Left lung (tissue), 10 donors: ENCODE measurements around the gene JAM3. TPM values are rescaled to one million over a fixed set of nuclear protein-coding genes. Genes with fewer than 3 reads are reported as not detected.

Experiments used
- ATAC-seq: fragments of 200-7000 bp; cut with Tn5 transposase; one replicate; pipeline ENCODE4 v1.9.1; 2020; ENCODE audit warnings: moderate library complexity
- DNase-seq, 4 donors: peaks; one replicate each; pipeline ENCODE4 v3.0.0-alpha.2; 2013 to 2020
- H3K27ac ChIP-seq, 2 donors: fragments of 200-600 bp; sonication (generic) in 1 of 2; one replicate each; pipeline versions ENCODE4 v1.5.0 to v1.8.0; 2020 to 2021
- H3K27me3 ChIP-seq, 2 donors: fragments of 200-600 bp; sonication (generic) in 1 of 2; one replicate each; pipeline versions ENCODE4 v1.5.0 to v1.8.0; 2020 to 2021
- H3K36me3 ChIP-seq, 2 donors: fragments of 200-600 bp; sonication (generic) in 1 of 2; one replicate each; pipeline versions ENCODE4 v1.5.0 to v1.8.0; 2020 to 2021
- H3K4me1 ChIP-seq, 2 donors: fragments of 200-600 bp; one replicate each; pipeline ENCODE4 v1.8.0; 2021
- H3K4me3 ChIP-seq, 2 donors: fragments of 200-600 bp; sonication (generic) in 1 of 2; one replicate each; pipeline versions ENCODE4 v1.5.0 to v1.8.0; 2020 to 2021; ENCODE audit warnings: mild to moderate bottlenecking in 1 of 2
- H3K9me3 ChIP-seq, 2 donors: fragments of 200-600 bp; sonication (generic) in 1 of 2; one replicate each; pipeline versions ENCODE4 v1.5.0 to v1.8.0; 2020 to 2021
- intact Hi-C, 2 donors: fragments of 100-400 bp; cut with DNase I; formaldehyde crosslinking; loops; one replicate each; pipeline versions ENCODE4 v1.11.2 to v1.14.2; 2022
- polyA plus RNA-seq, 6 donors: library from polyadenylated mRNA; unstranded; fragments of 120-200 nt; gene quantifications; one replicate each; pipeline ENCODE4 v1.2.1, GENCODE V29; 2013; ENCODE audit not compliant: insufficient read length in 6 of 6
- total RNA-seq, 2 donors: library from RNA; stranded (reverse); fragmentation: NEBNext Ultra II Directional; extraction: Animal tissue kit (Norgen Biotek cat#: 25700); gene quantifications; one replicate each; pipeline ENCODE4 v1.2.1, GENCODE V29; 2021
- TF ChIP-seq, protein P1 (sequence below), 2 donors: fragments of 200-600 bp; sonication (generic) in 1 of 2; IDR thresholded peaks; one replicate each; pipeline versions ENCODE4 v1.5.0 to v1.8.0; 2021; ENCODE audit warnings: antibody characterized with exemption in 2 of 2
- donor health status: DM: no; HTN: yes; CAD: no.
- donor health status: DM: no; HTN: no; CAD: no.

Gene JAM3
- total and polyA plus RNA-seq, 8 donors, result 29.4 to 85.4 (median 73.0) TPM

DNA sequence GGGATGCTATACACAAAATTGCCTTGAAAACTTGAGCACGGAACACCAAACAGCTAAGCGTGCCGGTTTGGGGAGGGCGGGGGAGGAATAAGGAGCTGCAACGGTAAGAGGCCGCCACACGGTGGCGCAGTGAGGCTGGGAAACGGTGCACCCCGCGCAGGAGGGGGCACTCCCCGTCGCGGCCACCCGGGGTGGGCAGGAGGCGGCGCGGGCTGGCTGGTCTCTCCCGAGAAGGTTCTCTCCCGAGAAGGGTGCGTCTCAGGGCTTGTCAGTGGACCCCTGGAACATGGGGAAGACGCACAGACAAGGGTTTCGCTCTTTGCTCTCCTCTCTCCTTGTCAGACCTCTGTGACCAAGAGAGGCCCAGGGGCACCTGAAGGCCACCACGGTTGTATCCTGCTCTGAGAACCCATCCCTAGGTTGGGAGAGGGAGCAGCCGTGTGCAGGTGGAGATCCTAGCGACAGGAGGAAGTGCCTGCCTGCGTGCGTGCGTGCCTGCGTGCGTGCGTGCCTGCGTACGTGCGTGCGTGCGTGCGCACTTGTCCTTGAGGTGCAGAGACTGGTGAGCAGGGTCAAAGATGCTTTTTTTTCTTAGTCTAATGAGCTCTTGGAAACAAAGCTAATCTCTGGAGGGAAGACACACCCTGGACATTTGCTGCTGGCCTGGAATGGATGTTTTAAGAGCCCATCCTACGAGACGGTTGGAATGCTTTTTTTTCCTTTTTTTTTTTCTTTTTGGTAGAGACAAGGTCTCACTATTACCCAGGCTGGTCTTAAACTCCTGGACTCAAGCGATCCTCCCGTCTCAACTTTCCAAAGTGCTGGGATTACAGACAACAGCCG, 18.1 kb upstream of the JAM3 start:
- ATAC-seq, result peak; percentile 97
- DNase-seq, result peak; percentile 64 to 91 (median 78)
- H3K9me3 ChIP-seq, result no peaks in the 10 kb centered on the region
- H3K27ac ChIP-seq, result peak overlapping the region; percentile 52 to 64
- TF ChIP-seq, protein P1, sequence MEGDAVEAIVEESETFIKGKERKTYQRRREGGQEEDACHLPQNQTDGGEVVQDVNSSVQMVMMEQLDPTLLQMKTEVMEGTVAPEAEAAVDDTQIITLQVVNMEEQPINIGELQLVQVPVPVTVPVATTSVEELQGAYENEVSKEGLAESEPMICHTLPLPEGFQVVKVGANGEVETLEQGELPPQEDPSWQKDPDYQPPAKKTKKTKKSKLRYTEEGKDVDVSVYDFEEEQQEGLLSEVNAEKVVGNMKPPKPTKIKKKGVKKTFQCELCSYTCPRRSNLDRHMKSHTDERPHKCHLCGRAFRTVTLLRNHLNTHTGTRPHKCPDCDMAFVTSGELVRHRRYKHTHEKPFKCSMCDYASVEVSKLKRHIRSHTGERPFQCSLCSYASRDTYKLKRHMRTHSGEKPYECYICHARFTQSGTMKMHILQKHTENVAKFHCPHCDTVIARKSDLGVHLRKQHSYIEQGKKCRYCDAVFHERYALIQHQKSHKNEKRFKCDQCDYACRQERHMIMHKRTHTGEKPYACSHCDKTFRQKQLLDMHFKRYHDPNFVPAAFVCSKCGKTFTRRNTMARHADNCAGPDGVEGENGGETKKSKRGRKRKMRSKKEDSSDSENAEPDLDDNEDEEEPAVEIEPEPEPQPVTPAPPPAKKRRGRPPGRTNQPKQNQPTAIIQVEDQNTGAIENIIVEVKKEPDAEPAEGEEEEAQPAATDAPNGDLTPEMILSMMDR (IDR thresholded peaks at IDR 0.05), result peak; percentile 83 to 85
- H3K4me1 ChIP-seq, result no peaks in the 10 kb centered on the region
- H3K27me3 ChIP-seq, result peaks cover 0 to 45% of the 10 kb centered on the region in 2 donors
- peak overlapping the region in 1 of 2 donors; percentile 25 for H3K4me3 ChIP-seq
- no peaks in the 10 kb centered on the region for H3K36me3 ChIP-seq
- intact Hi-C loops, result loop anchor here in 1 of 2 donors (5.0 kb wide), 1 partner anchor 87 kb away; no protein-coding TSS in a partner anchor

DNA sequence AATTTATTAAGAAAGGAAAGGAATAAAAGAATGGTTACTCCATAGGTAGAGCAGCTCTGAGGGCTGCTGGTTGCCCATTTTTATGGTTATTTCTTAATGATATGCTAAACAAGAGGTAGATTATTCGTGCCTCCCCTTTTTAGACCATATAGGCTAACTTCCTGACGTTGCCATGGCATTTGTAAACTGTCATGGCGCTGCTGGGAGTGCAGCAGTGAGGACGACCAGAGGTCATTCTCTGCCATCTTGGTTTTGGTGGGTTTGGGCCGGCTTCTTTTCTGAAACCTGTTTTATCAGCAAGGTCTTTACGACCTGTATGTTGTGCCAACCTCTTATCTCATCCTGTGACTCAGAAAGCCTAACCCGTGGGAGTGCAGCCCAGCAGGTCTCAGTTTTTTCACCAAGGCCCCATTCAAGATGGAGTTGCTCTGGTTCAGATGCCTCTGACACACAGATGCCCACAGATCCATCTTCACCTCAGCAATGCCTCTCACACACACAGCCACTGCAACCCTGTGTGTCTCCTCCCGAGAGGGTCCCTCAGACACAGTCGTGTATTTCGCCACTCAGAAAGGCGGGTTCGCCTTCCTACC, 16.4 kb upstream of the JAM3 start:
- H3K27me3 ChIP-seq, result peaks cover 0 to 34% of the 10 kb centered on the region in 2 donors
- no peaks in the 10 kb centered on the region for H3K36me3 ChIP-seq
- TF ChIP-seq, protein P1 (IDR thresholded peaks at IDR 0.05), result no peak
- no peaks in the 10 kb centered on the region for H3K4me1 ChIP-seq
- H3K4me3 ChIP-seq, result no peak overlapping the region
- H3K9me3 ChIP-seq, result no peaks in the 10 kb centered on the region
- DNase-seq, result no peak
- intact Hi-C loops, result loop anchor here in 1 of 2 donors (5.0 kb wide), 1 partner anchor 85 kb away; no protein-coding TSS in a partner anchor
- ATAC-seq, result no peak
- no peak overlapping the region for H3K27ac ChIP-seq

DNA sequence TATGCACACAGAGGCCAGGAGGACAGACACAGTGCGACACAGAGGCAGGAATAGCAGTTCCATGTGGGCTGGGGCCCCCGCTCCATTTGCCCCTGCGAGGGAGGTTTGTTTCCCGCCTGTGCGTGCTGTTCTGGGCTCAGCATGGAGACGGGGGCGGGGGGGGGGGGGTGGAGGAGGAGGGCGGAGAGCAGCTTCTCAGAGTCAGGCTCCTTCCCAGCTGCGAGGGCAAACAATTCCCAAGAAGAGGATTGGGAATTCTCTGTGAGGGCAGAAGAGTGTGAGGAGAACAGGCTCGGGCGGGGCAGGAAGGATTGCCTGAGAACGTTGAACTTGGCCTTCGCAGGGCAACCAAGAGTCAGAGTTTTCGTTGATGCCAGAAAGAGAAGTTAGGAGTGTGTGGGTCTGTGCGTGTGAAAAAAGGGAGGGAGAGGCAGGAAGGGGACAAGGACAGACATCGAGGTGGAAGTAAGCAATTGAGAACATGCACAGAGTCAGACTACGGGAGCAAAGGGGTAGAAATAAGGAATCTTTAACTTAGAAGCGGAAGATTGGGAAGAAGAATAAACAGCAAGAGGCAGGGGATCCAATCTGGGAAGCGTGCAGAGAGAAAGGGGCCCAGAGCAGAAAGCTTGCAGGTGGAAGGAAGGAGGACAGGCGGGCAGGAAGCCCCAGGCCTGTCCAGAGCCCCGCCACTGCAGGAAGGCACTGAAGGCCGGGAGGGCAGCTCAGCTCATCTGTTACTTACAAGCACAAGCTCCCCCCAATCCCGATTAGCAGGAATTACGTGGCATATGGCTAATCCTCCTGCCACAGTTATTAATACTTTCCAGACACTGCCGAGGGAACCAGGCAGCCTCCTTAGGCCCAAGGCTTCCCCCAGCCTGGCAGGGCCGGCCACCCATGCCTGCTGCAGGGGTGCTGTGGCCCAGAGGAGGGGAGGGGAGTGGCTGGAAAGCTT, 15.6 kb upstream of the JAM3 start:
- H3K9me3 ChIP-seq, result no peaks in the 10 kb centered on the region
- intact Hi-C loops, result loop anchor here in 1 of 2 donors (5.0 kb wide), 1 partner anchor 84 kb away; no protein-coding TSS in a partner anchor
- peak overlapping the region in 1 of 2 donors; percentile 18 for H3K27ac ChIP-seq
- H3K4me1 ChIP-seq, result no peaks in the 10 kb centered on the region
- no peak for ATAC-seq
- H3K4me3 ChIP-seq, result no peak overlapping the region
- peaks cover 0 to 29% of the 10 kb centered on the region in 2 donors for H3K27me3 ChIP-seq
- TF ChIP-seq, protein P1 (IDR thresholded peaks at IDR 0.05), result no peak
- H3K36me3 ChIP-seq, result no peaks in the 10 kb centered on the region
- no peak for DNase-seq

DNA sequence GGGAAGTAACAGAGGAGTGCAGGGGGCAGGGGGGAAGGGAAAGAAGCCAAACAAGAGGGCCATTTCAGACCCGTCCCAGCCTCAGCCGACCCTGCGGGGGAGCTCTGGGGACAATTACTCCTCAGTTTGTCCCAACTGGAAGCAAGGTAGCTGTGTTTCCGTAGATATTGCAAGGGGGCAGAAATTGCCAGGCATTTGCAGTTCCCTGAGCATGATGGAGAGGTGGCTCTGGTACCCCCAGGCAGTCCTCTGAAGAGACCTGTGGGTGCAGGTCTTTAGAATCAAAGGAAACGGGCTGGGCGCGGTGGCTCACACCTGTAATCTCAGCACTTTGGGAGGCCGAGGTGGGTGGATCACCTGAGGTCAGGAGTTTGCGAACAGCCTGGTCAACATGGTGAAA, 13.8 kb upstream of the JAM3 start:
- Histone ChIP-seq H3K4me1 (no peaks in the 10 kb centered on the region), H3K9me3 (no peaks in the 10 kb centered on the region), H3K4me3 (no peak overlapping the region), H3K36me3 (no peaks in the 10 kb centered on the region), H3K27ac (no peak overlapping the region), H3K27me3 (peaks cover 0 to 15% of the 10 kb centered on the region in 2 donors)
- DNase-seq (no peak), ATAC-seq (no peak)
- TF ChIP-seq, protein P1 (IDR thresholded peaks at IDR 0.05), result no peak
- intact Hi-C loops, result no loop called here
